AG09319 (cell line): ENCODE measurements around the gene UVRAG.
"Not testable (repeated sequence)": the region's sequence is repeated elsewhere in the genome, so short reads cannot be mapped to it uniquely, and the experiment has no call there.

Experiments used
- DNase-seq: peaks from one replicate; pipeline ENCODE4 v3.0.0-alpha.2; 2010; ENCODE audit warnings: low read depth; ENCODE audit errors: extremely low read depth
- CTCF ChIP-seq: IDR thresholded peaks from 2 replicates; pipeline ENCODE4 v1.5.1; 2011; ENCODE audit warnings: low read depth, mild to moderate bottlenecking, inconsistent platforms, low read length, moderate library complexity

The UVRAG gene

DNA sequence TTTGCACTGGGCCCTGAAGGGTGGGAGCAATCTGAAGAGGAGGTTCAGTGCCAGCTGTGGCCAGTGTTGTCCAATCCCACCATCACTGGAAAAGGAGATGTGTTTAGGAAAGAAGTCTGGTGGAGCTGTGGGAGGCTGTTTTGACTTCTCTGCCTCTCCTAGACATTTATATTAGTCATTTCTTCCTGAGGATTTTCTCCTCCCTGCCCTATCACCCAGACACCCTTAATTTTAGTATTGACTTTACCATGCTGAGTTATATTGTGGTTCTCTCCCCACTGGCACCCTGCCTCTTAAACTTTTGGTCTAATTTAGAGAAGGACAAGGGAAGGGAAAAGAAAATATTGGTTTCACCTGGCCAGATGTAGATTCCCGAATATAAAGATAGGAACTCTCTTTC lies 232.2 kb downstream of the UVRAG start:
- DNase-seq: no peak

GRCh38 chr11:76047766-76048165 lies 232.8 kb downstream of the UVRAG start:
- no peak for DNase-seq
- TF ChIP-seq CTCF: no peak

More for the DNA sequence above, 232.2 kb downstream of the UVRAG start:
- TF ChIP-seq CTCF: no peak

- TF ChIP-seq CTCF: no peak
- DNase-seq: no peak
Observed at GRCh38 chr11:76048763-76049162, 233.8 kb downstream of the UVRAG start.

GRCh38 chr11:76049511-76049910 lies 234.5 kb downstream of the UVRAG start:
- DNase-seq: no peak
- no peak for TF ChIP-seq CTCF

DNA sequence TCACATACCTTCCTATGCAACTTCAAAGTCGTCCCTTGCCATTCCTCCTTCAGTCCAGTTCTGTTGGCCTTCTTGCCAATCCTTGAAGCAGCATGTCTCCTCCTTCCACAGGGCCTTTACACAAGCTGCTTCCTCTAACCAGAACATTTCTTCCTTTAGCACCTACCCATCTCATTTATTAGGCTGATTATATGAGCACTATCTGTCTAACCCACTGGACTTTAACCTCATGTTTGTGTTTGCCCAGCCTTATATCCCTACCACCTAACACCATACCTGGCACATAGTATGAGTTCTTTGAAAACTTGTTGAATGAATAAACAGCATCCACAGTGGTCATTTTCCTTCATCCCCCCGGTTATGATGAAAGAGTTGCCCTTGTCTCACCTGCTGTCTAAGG lies 236.9 kb downstream of the UVRAG start:
- no peak for DNase-seq
- no peak for TF ChIP-seq CTCF

GRCh38 chr11:76054330-76054729 lies 239.3 kb downstream of the UVRAG start:
- no peak for TF ChIP-seq CTCF
- DNase-seq: no peak

GRCh38 chr11:76056876-76057275 lies 241.9 kb downstream of the UVRAG start:
- no peak for TF ChIP-seq CTCF
- DNase-seq: no peak

DNA sequence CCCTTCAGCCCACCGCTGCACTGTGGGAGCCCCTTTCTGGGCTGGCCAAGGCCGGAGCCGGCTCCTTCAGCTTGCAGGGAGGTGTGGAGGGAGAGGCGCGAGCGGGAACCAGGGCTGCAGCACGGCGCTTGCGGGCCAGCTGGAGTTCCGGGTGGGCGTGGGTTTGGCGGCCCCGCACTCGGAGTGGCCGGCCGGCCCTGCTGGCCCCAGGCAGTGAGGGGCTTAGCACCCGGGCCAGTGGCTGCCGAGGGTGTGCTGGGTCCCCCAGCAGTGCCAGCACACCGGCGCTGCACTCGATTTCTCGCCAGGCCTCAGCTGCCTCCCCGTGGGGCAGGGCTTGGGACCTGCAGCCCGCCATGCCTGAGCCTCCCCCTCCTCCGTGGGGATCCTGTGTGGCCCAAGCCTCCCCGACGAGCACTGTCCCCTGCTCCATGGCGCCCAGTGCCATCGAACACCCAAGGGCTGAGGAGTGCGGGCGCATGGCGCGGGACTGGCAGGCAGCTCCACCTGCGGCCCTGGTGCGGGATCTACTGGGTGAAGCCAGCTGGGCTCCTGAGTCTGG lies 245.5 kb downstream of the UVRAG start:
- not testable (repeated sequence) for DNase-seq
